ENCODE data around the gene RRM1.
"Not testable (repeated sequence)": the region's sequence is repeated elsewhere in the genome, so short reads cannot be mapped to it uniquely, and the experiment has no call there.

The RRM1 gene

DNA sequence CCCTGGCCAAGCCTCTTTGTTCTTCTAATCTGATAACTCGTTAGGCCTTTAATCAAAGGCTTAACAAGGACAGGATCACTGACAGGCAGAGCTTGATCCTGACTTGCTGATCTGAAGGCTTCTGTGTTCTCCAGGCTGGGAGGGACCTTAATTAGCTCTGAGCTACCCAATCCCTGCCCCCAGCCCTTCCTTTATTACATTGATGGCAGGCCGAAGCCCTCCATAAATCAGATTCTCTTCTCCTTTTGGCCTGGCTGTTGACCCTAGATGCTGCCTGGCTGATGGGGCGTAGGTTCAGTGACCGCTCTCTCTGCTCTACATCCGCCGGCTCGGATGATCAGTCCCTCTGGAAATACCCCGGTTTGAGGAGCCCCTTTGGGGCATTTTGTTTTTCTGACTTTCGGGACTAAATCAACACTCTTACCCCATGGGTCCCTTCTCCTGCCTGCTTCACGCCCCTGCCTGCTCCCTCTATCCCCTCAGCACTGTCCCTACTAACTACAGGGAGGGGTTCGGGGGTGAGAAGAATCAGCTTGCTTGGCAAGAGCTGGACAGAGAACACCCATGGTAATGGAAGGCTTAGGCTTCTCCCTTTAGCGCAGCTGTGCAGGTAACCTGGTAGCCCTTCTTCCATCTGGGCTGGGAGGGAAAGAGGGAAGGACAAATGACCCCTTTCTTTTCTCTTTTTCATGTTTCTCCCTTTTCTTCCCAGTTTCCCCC is 10.0 kb upstream of the RRM1 start:
- no peak for DNase-seq

DNA sequence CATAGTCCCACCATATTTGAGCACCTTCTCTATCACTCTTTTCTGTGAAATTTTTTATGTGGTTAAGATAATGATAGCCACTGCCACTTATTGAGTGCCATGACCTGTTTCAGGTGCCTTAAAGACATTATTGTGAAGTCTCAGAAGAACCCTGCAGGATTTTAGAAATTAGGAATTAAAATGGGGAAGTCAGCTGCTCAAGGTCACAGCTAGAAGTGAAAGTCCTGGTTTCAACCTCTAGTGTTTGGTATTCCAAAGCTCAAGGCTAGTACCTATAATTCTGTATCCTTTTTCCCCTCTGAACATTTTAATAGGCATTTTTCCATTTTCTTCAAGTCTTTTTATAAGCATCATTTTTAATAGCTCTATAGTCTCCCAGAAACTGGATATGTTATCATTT is 9.0 kb upstream of the RRM1 start:
- DNase-seq: no peak

DNA sequence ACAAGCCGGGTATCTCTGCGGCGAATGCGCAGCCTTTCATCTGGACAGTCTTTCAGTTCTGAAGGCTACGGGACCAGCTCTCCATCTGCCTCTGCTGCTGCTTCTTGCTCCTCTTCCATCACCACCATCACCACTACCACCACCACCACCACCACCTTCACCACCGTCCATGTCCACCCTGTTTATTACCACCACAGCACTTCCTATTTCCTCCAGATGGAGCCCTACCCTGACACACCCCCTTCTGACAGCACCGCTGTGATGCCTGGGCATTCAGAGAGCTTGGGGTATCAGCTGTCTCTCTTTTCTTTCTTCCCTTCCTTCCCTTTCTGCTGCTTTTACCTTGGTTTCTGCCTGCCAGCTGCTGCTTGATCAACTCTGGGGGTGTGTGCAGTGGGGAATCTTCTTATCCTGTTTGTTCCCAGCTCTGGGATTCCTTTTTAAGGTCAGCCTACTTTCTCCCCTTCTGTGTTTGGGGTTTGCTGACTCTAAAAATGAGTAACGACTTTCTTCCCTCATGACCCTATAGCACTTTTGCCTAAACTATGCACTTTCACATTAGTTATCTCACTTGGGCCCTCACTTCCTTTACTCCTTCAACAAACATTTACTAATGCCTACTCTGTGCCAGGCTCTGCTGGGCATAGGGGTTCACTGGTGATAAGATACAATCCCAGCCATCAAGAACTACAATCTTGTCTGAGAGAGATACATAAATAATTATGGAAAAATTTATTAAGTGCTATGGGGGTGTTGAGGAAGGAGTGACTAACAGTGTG is 7.8 kb upstream of the RRM1 start:
- no peak for DNase-seq

DNA sequence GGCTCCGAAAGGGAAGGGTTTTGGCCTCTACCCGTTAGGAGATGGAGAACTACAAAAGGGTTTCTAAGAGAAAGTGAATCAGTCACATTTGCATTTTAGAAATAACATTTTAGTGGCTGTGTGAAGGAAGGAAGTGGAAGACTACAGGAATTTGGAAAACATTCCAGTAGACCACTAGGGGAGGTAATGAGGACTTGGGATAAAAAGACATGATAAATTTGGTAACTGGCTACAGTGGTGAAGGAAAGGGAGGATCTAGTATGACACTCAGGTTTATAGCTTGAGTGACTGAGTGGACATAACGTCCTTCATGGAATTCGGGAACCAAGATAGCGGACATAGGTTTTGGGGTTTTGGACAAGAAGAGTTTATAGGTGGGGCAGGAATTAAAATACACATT is 7.0 kb upstream of the RRM1 start:
- DNase-seq: no peak

DNA sequence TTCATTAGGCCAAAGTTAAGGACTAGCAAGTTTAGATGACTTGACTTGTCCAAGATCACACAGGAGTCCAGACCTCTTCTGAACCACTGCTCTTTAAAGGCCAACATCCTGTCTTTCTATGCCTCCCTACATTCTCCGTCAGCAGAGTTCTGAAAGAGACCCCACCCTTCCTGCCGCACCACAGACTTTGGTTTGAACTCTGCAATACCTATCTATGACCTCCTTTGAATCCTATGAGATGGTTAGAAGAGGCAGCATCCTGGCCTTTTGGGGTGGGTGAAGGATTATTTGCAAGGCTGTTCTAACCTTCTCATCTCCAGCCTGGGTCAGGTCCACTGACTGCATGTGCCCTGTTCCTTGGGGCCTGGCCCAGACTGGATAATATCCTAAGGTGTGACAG is 4.3 kb upstream of the RRM1 start:
- peak; percentile 57 for DNase-seq

DNA sequence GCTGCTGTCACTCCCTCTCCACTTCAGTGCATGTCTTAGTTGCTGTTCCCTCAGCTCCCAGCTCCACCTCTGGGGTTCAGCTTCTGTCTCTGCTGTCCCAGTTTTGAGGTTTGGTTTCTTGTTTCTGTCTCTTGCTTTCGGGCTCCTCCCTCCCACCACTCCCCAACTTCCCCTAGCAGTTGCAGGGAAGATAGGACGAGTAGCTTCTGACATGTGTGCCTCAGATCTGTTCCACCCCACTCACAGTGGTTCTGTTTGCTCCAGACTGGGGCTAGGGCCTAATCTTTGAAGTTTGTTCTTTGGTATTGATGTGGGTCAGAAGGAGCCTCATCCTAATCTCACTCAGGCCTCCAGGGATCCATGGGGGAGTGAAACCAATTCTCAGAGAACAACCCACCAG is 2.6 kb upstream of the RRM1 start:
- peak; percentile 27 for DNase-seq

DNA sequence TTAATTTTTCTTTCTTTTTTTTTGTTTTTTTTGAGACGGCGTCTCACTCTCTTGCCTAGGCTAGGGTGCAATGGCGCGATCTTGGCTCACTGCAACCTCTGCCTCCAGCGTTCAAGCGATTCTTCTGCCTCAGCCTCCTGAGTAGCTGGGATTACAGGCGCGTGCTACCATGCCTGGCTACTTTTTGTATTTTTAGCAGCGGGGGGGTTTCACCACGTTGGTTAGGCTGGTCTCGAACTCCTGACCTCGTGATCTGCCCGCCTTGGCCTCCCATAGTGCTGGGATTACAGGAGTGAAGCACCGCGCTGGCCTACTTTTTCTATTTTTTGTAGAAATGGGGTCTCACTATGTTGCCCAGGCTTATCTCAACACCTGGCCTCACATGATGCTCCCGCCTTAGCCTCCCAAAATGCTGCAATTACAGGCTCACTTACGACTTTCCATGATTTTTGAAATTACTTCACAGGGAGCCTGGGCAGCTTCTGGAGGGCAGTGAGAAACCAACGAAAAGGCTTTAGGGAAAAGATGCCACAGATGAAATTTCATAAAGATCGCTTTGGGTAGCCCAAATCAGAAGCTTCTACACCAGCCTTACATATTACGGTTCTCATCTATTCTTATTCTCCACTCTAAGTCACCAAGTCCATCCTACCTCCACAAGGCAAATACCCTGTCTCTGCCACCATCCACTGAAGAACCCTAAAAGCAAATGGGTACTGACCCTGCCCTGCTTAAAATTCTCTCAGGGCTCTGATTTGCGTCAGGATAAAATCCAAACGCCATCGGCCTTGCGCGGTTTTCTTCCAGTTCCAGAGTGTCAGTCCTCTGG is 866 bp upstream of the RRM1 start:
- DNase-seq: no peak

DNA sequence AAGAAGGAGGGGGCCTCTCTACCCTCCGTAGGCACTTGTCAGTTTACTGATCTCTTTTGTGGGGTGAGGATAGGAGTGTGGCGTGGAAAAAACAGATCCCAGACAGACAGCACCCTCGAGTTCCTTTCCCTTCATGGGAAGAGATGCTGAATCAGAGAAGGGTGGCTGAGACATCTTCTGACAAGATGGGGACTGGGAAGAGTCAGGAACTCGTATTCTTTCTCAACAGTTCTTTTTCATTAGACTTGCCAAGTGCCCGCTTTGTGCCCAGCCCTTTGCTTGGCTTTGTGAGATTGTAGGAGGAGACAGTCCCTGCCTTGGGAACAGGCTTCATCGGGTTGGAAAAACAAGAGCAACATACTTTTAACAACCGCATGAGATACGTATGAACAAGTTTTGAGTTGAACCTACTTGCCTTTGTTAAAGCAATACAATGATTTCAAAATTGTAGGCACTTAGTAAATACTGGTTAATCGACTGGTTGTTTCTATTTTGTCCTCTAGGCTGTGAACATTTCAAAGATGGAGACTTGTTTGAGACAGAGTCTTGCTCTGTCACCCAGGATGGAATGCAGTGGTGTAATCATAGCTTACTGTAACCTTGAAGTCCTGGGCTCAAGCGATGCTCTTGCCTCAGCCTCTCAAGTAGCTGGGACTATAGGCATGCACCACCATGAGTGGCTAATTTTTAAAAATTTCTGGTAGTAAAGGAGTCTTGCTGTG is 1.1 kb downstream of the RRM1 start:
- no peak for DNase-seq

DNA sequence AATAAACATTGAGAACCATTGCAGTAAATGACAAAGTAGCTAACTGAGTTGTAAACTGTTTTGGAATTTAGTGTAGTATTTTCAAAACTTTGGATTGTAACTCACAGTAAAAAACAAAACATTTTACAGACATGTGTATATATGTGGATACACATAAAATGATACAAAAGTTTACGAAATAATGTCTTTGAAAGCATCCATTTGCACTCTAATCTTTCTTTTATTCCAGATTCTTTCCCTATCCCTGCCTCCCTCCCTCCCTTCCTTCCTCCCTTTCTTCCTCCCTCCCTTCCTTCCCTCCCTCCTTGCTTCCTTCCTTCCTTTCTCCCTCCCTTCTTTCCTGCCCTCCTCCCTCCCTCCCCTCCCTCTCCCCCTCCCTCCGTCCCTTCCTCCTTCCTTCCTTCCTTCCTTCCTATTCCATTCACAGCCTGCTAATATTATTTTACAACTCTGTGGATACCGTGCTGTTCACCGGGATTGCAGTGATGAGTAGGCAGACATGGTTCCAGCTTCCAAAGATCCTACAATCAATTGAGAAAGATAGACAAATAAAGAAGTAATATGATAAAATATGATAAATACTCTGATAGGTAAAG is 3.5 kb downstream of the RRM1 start:
- no peak for DNase-seq

DNA sequence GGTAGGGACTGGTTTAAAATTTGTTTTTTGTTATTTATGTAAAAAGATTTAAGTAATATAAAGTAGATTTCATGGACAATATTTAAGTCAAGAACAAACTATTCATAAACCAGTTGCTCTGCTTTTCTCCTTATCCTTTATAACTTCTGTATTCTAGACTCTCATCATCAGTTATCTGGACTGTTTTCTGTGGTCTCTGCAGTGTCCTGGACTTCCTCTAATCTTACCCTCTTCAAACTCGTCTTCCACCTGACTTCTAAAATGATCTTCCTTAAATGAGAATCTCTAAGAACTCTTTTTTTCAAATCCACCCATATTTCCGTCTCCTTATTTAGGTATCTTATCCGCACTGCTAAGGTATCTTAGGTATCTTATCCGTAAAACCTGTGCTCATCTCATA is 8.1 kb downstream of the RRM1 start:
- no peak for DNase-seq

DNA sequence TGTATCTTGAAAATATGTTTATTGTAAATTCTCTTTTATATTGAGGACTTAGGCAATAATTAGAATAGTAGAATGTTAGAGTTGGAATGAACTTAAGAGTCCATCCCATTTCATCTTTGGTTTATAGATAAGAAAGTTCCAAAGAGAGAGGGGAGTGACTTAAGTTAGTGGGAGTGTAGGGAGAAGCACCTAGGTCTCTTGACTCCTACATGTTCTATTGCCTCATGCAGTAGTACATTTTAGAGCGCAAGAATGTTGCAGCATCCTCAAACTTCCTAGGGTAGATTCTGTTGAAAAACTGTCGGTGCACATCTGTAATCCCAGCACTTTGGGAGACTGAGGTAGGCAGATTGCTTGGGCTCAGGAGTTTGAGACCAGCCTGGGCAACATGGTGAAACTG is 8.7 kb downstream of the RRM1 start:
- DNase-seq: no peak

DNA sequence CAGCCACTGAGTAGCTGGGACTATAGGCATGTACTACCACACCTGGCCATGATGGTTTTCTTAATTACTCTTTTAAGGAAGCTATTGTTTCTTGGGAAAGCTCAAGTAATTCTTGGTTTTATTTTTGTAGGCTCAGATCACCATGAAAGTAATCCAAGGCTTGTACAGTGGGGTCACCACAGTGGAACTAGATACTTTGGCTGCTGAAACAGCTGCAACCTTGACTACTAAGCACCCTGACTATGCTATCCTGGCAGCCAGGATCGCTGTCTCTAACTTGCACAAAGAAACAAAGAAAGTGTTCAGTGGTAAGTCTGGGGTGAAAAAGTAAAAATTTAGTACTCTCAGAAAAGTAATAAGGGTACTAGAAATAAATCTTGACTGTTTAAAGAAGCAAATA is 11.3 kb downstream of the RRM1 start:
- no peak for DNase-seq

DNA sequence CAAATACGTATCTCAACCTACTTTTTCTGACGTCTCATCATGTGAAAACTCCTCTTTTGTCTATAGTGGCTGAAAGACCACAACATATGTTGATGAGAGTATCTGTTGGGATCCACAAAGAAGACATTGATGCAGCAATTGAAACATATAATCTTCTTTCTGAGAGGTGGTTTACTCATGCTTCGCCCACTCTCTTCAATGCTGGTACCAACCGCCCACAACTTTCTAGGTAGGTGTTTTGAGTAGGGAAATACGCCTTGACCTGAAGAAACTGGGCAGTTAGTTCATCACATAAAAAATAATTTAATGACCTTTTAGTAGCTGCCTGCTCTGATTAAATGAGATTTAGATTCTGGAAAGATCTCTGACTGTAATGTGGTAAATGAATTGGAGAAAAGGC is 17.2 kb downstream of the RRM1 start:
- DNase-seq: no peak

DNA sequence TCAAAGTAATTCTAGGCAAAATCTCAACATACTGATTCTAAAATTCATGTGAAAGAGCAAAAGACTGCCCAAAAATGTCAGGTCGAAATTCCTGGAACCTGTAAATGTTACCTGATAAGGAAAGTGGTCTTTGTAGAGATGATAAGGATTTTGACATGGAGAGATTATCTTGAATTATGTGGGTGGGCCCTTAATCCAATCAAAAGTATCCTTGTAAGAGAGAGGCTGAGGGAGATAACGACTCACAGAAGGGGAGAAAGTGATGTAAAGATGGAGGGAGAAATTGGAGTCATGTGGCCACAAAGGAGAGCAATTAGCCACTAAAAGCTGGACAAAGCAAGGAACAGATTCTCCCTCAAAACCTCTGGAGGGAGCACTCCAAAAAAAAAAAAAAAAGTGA is 20.5 kb downstream of the RRM1 start:
- DNase-seq: no peak

DNA sequence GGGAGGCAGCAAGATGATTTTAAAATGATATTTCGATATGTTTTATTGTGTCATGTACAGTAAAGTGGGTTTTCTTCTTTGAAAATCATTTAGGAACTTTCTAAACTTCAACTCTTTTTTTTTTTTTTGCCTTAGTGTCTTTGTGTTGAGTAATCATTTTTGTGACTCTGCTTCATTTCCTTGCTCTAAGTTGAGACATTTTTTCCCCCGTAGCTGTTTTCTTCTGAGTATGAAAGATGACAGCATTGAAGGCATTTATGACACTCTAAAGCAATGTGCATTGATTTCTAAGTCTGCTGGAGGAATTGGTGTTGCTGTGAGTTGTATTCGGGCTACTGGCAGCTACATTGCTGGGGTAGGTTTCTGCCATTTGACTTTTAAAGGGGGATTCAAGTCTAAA is 23.5 kb downstream of the RRM1 start:
- no peak for DNase-seq

DNA sequence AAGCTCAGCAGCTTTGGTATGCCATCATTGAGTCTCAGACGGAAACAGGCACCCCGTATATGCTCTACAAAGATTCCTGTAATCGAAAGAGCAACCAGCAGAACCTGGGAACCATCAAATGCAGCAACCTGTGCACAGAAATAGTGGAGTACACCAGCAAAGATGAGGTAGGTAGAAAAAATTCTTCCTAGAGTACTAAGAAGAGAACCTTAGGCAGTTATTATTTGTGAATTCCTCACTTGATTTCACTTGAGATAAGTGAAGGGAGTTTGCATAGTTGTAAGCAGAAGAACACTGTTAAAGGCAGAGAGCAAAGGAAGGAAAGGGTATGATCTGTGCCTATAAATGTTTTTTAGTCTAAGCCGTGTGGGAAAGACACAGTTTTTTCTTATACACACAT is 28.6 kb downstream of the RRM1 start:
- no peak for DNase-seq

DNA sequence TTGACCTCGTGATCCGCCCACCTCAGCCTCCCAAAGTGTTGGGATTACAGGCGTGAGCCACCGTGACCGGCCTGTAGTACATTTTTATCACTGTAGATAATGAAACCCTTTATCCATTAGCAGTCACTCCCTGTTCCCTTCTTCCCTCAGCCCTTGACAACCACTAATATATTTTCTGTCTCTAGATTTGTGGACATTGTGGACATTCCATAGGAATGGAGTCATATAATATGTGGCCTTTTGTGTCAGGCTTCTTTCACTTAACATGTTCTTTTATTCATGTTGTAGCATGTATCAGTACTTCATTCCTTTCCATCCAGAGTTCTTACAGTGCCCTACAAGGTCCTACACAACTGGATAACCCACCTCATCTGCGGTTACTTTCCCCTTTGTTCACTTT is 30.5 kb downstream of the RRM1 start:
- no peak for DNase-seq

DNA sequence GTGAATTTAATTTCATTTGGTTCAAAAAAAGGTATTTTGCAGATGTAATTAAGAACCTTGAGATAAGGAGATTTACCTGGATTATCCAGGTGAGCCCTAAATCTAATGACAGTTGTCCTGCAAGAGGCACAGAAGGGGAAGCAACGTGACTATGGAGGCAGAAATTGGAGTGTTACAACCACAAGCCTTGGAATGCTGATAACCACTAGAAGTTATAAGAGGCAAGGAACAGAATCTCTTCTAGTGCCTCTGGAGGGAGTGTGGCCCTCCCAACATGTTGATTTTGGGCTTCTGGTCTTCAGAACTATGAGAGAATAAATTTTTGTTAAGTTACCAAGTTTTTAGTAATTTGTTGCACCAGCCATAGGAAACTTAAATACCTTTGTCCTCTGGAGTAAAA is 32.8 kb downstream of the RRM1 start:
- DNase-seq: no peak

DNA sequence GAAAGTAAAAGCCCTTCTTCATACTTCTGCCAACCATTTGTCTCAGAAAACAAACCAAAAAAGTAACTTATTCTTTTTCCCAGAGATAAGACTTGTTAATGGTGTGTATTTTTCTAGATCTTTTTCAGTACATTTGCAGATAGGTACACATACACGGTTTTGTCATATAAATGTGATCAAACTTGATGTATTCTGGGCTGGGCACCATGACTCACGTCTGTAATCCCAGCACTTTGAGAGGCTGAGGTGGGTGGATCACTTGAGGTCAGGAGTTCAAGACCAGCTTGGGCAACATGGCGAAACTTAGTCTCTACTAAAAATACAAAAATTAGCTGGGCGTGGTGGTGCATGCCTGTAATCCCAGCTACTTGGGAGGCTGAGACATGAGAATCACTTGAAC is 35.6 kb downstream of the RRM1 start:
- DNase-seq: not testable (repeated sequence)

DNA sequence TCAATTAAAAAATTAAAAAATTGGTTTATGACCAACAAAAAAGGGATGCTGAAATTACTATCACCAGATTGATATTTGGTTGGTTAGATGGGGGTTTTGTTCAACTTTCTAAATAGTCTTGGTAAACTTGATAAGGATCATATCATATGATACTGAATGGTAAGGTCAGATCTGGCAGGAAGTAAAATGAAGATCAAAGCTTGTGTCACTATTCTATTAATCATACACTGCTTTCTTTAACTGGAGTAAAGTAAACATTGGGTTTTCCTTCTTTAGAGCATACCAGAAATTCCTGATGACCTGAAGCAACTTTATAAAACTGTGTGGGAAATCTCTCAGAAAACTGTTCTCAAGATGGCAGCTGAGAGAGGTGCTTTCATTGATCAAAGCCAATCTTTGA is 40.2 kb downstream of the RRM1 start:
- DNase-seq: no peak

DNA sequence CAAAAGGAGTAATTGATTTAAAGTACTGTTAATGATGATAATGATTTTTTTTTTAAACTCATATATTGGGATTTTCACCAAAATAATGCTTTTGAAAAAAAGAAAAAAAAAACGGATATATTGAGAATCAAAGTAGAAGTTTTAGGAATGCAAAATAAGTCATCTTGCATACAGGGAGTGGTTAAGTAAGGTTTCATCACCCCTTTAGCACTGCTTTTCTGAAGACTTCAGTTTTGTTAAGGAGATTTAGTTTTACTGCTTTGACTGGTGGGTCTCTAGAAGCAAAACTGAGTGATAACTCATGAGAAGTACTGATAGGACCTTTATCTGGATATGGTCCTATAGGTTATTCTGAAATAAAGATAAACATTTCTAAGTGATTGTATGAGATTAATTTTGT is 43.9 kb downstream of the RRM1 start:
- no peak for DNase-seq

DNA sequence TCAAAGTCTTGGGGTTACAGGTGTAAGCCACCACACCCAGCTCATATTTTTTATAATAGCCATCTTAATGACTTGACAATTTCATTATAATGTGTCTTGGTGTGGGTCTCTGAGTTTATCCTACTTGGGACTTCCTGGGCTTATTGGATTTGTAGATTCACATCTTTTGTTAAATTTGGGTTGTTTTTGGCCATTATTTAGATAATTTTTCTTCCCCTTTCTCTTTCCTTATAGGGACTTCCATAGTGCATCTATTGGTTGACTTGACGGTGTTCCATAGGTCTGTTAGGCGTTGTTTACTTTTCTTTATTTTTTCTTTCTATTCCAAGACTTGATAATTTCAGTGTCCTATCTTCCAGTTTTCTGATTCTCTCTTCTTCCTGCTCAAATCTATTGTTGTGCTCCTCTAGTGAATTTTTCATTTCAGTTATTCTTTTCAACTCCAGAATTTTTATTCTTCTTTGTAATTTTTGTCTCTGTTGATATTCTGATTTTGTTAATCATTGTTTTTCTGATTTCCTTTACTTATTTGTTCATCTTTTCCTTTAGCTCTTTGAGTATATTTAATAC is 45.6 kb downstream of the RRM1 start:
- DNase-seq: no peak

All from CD4-positive, alpha-beta T cell treated with Interleukin-15 for 1 hour (primary cell).